HCT116 (cell line): ENCODE measurements around the gene PRM2. TPM values are rescaled to one million over a fixed set of nuclear protein-coding genes. Genes with fewer than 3 reads are reported as not detected.

Experiments used
- ATAC-seq: fragments of 200-7000 bp; cut with Tn5 transposase; 2 replicates; pipeline ENCODE4 v1.9.1; 2020; ENCODE audit warnings: mild to moderate bottlenecking, moderate library complexity
- BruUV-seq: library from RNA; stranded (reverse); fragments of 400-500 nt; replicated peaks from 2 replicates; lab custom pipeline; 2021; lab: Mats Ljungman, UMichigan
- CTCF ChIA-PET: fragments of 300-600 bp; sonication (Branson Sonifier 250); formaldehyde crosslinking; loops from one replicate; lab custom pipeline; 2021; ENCODE audit warnings: antibody characterized with exemption; lab: Charles Lee
- POLR2A ChIA-PET: fragments of 300-600, 350-600 bp; sonication (Branson Sonifier 250); formaldehyde crosslinking; loops from one replicate; lab custom pipeline; 2021; ENCODE audit warnings: antibody characterized with exemption; lab: Charles Lee
- RAD21 ChIA-PET, 2 experiments: fragments of 300-600 bp; sonication (Branson Sonifier 250); formaldehyde crosslinking; loops; one replicate each; lab custom pipeline; 2023; ENCODE audit warnings: low total read pairs in 2 of 2; ENCODE audit not compliant: uncharacterized antibody in 2 of 2, unreplicated experiment in 2 of 2, low non-redundant PET in 1 of 2; lab: Charles Lee
- DNase-seq: peaks from one replicate; pipeline ENCODE4 v3.0.0-alpha.2; 2010; ENCODE audit warnings: low read depth, low spot score
- H2AFZ ChIP-seq: fragments of 200-600 bp; shearing (Covaris generic), sonication (generic); 2 replicates; pipeline ENCODE4 v1.6.1; 2017; ENCODE audit warnings: low read depth, mixed run types, mixed read lengths, antibody characterized with exemption, low read length; ENCODE audit not compliant: poor library complexity, severe bottlenecking
- H3K27ac ChIP-seq: 2 replicates; pipeline ENCODE4 v1.5.1; 2012; ENCODE audit warnings: low read depth, low read length
- H3K27me3 ChIP-seq: fragments of 200-600 bp; sonication (generic); 2 replicates; pipeline ENCODE4 v1.6.1; 2016; ENCODE audit warnings: mixed run types, low read length, mixed read lengths; ENCODE audit not compliant: insufficient read depth
- H3K36me3 ChIP-seq, 2 experiments: fragments of 200-500 bp in 1 of 2; fragments of 200-600 bp in 1 of 2; sonication (Bioruptor generic) in 1 of 2; sonication (generic) in 1 of 2; 2 replicates each; pipeline versions ENCODE4 v1.5.1 to v1.6.1; 2014 to 2016; ENCODE audit warnings: low read length in 2 of 2, inconsistent platforms in 1 of 2, mixed read lengths in 1 of 2, mixed run types in 1 of 2; ENCODE audit not compliant: insufficient read depth in 2 of 2, control insufficient read depth in 1 of 2
- H3K4me1 ChIP-seq, 2 experiments: fragments of 200-600 bp in 1 of 2; sonication (generic) in 1 of 2; 2 replicates each; pipeline versions ENCODE4 v1.5.1 to v1.6.1; 2012 to 2017; ENCODE audit warnings: low read length in 2 of 2, inconsistent platforms in 1 of 2, mild to moderate bottlenecking in 1 of 2, mixed read lengths in 1 of 2, mixed run types in 1 of 2, moderate library complexity in 1 of 2; ENCODE audit not compliant: insufficient read depth in 2 of 2, control insufficient read depth in 1 of 2
- H3K4me2 ChIP-seq: fragments of 200-600 bp; sonication (generic); 2 replicates; pipeline ENCODE4 v1.6.1; 2017; ENCODE audit warnings: mixed run types, low read length, mixed read lengths
- H3K4me3 ChIP-seq, 2 experiments: fragments of 200-600 bp in 1 of 2; sonication (generic) in 1 of 2; replicated peaks in 1 of 2; 2 replicates each; pipeline ENCODE4 v1.5.1; 2011 to 2016; ENCODE audit warnings: low read length in 2 of 2, control low read depth in 1 of 2, low read depth in 1 of 2, mild to moderate bottlenecking in 1 of 2, mixed read lengths in 1 of 2, mixed run types in 1 of 2
- H3K79me2 ChIP-seq: fragments of 200-600 bp; sonication (generic); 2 replicates; pipeline ENCODE4 v1.6.1; 2017; ENCODE audit warnings: mild to moderate bottlenecking, mixed run types, low read length, moderate library complexity, mixed read lengths; ENCODE audit not compliant: insufficient read depth
- H3K9ac ChIP-seq: fragments of 200-600 bp; sonication (generic); 2 replicates; pipeline ENCODE4 v1.6.1; 2016; ENCODE audit warnings: low read length, mixed read lengths
- H3K9me2 ChIP-seq: fragments of 200-600 bp; sonication (generic), shearing (Covaris generic); 2 replicates; pipeline ENCODE4 v1.6.1; 2017; ENCODE audit warnings: mixed run types, mild to moderate bottlenecking, moderate library complexity; ENCODE audit not compliant: insufficient read depth
- H3K9me3 ChIP-seq, 2 experiments: fragments of 200-500 bp in 1 of 2; fragments of 200-600 bp in 1 of 2; sonication (Bioruptor generic) in 1 of 2; sonication (generic) in 1 of 2; 2 replicates each; pipeline ENCODE4 v1.6.1; 2014 to 2017; ENCODE audit warnings: low read length in 2 of 2, mixed read lengths in 2 of 2, inconsistent platforms in 1 of 2, low read depth in 1 of 2, mild to moderate bottlenecking in 1 of 2, mixed run types in 1 of 2, moderate library complexity in 1 of 2; ENCODE audit not compliant: control insufficient read depth in 1 of 2, insufficient read depth in 1 of 2
- H4K20me1 ChIP-seq: fragments of 200-600 bp; sonication (generic), shearing (Covaris generic); 2 replicates; pipeline ENCODE4 v1.6.1; 2017; ENCODE audit warnings: mixed run types, mild to moderate bottlenecking, moderate library complexity; ENCODE audit not compliant: insufficient read depth
- EGR1 ChIP-seq: IDR thresholded peaks from 2 replicates; pipeline ENCODE4 v1.6.1; 2012; ENCODE audit warnings: low read depth
- EZH2 ChIP-seq: fragments of 200-600 bp; sonication (generic); IDR thresholded peaks from 2 replicates; pipeline ENCODE4 v1.6.1; 2017; ENCODE audit warnings: antibody characterized with exemption, mixed run types
- EZH2phosphoT487 ChIP-seq: fragments of 200-600 bp; IDR thresholded peaks from 2 replicates; pipeline ENCODE4 v1.6.1; 2018; ENCODE audit warnings: antibody characterized with exemption, borderline replicate concordance
- JUND ChIP-seq: IDR thresholded peaks from 2 replicates; pipeline ENCODE4 v1.6.1; 2012
- POLR2A ChIP-seq: IDR thresholded peaks from 2 replicates; pipeline ENCODE4 v1.7.0; 2011; ENCODE audit warnings: borderline replicate concordance; ENCODE audit not compliant: insufficient read depth, insufficient read length; ENCODE audit errors: extremely low read depth
- SIN3A ChIP-seq: IDR thresholded peaks from 2 replicates; pipeline ENCODE4 v1.6.1; 2012; ENCODE audit warnings: low read depth
- TCF7L2 ChIP-seq: IDR thresholded peaks from 2 replicates; pipeline ENCODE4 v1.7.0; 2011; ENCODE audit warnings: borderline replicate concordance, inconsistent platforms; ENCODE audit not compliant: insufficient read depth, insufficient read length; ENCODE audit errors: extremely low read depth
- ZBTB33 ChIP-seq: IDR thresholded peaks from 2 replicates; pipeline ENCODE4 v1.6.1; 2011; ENCODE audit warnings: mild to moderate bottlenecking, low read length, moderate library complexity; ENCODE audit not compliant: insufficient replicate concordance; ENCODE audit errors: extremely low read depth
- ZFX ChIP-seq: fragments of 450-650 bp; IDR thresholded peaks from 2 replicates; pipeline ENCODE4 v1.6.1; 2017
- intact Hi-C: fragments of 100-400 bp; cut with micrococcal nuclease; formaldehyde crosslinking; loops from 2 replicates; pipeline ENCODE4 v1.10.0; 2022
- total RNA-seq: library from RNA; stranded (reverse); gene quantifications from one replicate; pipeline ENCODE4 v1.2.1, GENCODE V29; 2021; ENCODE audit not compliant: unreplicated experiment

Gene PRM2
- total RNA-seq, 1 experiment from 2014 or later, result not detected

DNA sequence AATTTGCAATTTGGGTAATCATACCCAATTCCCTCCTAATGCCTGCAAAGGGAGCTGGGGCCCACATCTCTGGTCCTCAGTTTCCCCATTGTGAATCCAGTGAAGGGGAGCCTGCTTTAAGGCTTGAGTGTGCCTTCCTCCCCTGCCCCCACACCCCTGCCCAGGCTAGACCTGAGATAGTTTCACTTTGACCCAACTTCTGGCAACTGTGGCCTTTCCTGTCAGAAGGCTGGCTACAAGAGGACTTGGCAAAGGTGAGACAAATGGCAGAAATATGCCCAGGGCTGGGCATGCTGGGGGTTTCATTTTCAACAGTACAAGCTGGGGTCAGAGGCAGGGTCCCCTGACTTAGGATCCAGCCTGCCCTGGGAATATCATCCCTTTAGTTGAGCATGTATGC is 30.3 kb downstream of the PRM2 start:
- Histone ChIP-seq H3K4me1 (peaks cover 0 to 2% of the 10 kb centered on the region in 2 experiments; a peak in 1 of 4 replicates), H3K4me2 (no peak overlapping the region), H2AFZ (no peak overlapping the region), H3K27me3 (no peaks in the 10 kb centered on the region), H4K20me1 (no peaks in the 10 kb centered on the region), H3K79me2 (no peaks in the 10 kb centered on the region), H3K9me3 (no peaks in the 10 kb centered on the region), H3K9ac (no peak overlapping the region), H3K4me3 (no peak overlapping the region), H3K36me3 (no peaks in the 10 kb centered on the region), H3K27ac (no peak overlapping the region), H3K9me2 (no peaks in the 10 kb centered on the region)
- DNase-seq (no peak), ATAC-seq (no peak)
- intact Hi-C loops, result no loop called here
- TF ChIP-seq SIN3A (no peak), EZH2phosphoT487 (no peak), POLR2A (no peak), ZBTB33 (no peak), EGR1 (no peak), JUND (no peak), TCF7L2 (no peak), EZH2 (no peak), ZFX (no peak)
- ChIA-PET RAD21 (no interaction called here), CTCF (interaction anchor here (0.9 to 1.0 kb wide), 2 partner anchors 10 to 111 kb away, joined by 3 to 6 read pairs; partner anchors contain the start of gene SOCS1), POLR2A (interaction anchor here (1.4 kb wide), 1 partner anchor 10 kb away, joined by 8 read pairs; the partner anchor contains the start of gene SOCS1)
- BruUV-seq, result no TSS peak
